NCI-H226 (cell line): ENCODE data around the gene PSEN1.
A peak's percentile ranks its signal among the peaks of the same experiment; 100 is the strongest.

Experiments used
- DNase-seq: peaks from one replicate; pipeline ENCODE4 v3.0.0-alpha.2; 2015

The PSEN1 gene

DNA sequence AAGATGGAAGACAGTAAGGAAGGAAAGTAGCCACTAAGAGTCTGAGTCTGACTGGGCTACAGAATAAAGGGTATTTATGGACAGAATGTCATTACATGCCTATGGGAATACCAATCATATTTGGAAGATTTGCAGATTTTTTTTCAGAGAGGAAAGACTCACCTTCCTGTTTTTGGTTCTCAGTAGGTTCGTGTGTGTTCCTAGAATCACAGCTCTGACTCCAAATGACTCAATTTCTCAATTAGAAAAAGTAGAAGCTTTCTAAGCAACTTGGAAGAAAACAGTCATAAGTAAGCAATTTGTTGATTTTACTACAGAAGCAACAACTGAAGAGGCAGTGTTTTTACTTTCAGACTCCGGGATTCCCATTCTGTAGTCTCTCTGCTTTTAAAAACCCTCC lies 85.6 kb downstream of the PSEN1 start:
- no peak for DNase-seq

DNA sequence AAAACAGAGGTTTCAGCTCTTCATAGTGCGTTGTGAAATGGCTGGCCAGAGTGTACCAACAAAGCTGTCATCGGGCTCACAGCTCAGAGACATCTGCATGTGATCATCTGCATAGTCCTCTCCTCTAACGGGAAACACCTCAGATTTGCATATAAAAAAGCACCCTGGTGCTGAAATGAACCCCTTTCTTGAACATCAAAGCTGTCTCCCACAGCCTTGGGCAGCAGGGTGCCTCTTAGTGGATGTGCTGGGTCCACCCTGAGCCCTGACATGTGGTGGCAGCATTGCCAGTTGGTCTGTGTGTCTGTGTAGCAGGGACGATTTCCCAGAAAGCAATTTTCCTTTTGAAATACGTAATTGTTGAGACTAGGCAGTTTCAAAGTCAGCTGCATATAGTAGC lies 86.7 kb downstream of the PSEN1 start:
- DNase-seq = no peak

DNA sequence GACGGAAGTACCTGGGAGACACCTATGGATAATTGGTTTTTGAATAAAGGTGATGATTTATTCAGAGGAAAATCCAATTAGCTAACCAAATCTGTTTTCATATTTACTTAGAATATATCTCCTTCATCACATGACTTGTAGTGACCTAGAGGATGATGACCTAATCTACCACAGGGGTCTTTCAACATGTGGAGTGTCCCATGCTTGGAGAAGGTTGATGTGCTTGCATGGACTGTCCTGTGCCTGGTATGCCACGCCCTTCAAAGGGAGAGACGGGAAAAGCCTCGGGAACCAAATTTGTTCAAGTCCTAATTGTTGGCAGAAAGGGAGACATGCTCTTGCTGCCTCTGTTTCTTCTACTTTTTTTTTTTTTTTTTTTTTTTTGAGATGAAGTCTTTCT lies 89.2 kb downstream of the PSEN1 start:
- DNase-seq = no peak

DNA sequence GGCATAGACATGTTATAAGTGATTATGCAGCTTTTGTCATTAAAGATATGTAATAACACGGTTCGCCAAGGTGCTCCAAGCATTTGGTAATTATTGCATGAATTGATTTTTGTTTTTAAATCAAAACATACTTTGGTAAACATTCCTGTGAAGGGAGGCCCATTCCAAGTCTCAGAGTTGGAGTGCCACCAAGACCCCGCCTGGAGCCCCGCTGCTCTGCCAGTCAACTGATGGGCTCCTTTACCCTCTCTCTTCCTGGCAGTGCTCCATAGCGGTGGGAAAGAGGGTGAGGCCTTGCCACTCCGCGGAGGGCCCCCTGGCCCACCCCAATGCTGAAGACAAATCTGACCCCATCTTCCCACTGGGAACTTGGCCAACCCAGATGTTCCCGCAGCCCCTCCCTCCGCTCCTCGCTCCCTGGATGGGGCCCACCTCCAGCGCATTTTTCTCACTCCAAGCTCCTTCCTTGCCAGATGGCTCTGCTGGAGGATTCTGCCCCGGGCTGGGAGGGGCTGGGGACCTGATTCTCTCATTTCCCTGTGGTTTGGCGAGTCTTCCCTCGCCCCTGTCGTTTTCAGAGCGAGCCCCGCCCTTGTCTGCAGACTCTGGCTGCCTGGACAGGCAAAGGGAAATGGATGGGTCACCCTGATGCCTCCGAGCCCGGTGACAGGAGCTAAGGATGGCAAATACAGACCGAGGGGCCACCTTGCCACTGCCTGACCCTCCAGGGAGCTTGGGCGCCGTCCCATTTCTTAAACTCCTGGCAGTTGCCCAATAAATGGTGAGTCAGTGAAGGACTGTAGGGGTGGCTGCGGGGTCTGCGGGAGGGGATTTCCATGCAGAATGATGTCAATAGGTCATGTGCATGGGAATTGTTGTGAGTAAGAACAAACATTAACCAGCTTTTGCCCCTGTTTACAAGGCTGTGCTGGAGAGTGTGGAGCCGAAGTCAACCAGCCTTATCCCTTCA lies 91.8 kb downstream of the PSEN1 start:
- peak; percentile 81 for DNase-seq

- no peak for DNase-seq
Measured at GRCh38 chr14:73230051-73230450, 93.7 kb downstream of the PSEN1 start.

DNA sequence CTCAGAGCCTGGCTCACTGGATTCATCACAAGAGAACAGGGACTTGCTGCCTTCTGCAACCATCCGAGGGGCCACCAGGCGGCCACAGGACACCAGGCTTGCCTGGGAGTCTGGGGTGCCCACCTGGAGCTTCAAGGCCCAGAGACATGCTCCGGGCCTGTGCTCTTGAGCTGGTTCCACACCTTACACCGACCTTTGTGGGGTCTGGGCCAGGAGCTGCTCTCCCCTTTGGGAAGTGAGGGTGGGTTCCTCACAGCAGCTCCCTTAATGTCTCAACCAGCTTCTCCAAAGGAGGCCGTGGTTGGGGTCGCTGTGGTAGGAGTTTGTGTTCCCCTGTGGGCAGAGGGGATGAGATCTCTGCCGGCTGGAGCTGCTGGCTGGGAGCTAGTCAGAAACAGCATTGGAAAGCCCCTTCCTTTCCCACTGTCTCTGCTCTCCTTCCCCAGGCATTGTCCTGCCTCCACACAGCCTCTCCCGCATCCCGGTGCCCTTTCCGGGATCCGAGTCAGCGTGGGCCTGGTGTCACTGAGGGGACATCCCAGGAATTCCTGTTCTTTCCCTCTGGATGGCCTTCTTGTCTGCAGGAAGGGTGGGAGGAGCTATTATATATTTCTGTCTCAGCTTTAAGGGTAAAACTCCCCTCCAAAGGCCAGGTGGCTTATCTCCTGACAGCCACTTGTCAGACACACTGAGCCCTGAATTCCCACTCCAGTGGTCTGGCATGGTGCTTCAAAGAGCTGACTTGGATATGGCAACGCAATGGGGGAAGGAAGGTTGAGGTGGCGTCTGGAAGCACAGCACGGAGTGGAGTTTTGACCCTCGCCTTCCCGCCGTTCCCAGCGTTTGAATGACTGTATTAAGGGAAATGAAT lies 95.9 kb downstream of the PSEN1 start:
- DNase-seq = no peak

DNA sequence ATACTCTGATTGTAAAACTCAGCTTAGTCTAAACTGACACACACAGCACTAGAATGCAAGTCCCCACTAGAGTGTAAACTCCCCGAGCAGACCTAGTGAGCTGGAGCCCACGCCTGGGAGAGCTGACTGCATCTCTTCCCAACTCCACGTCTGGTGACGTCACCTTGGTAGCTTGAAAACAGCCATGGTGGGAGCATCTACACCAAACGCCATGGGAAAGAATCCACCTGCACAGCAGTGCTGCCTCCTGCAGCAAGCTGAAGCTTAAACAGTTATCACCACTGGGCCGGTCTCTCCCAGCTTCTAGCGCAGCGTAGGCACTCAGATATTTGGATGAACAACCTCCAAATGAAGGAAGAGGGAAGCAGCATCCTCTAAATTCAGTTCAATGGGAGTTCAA lies 96.7 kb downstream of the PSEN1 start:
- DNase-seq = no peak

GRCh38 chr14:73233564-73233963 lies 97.3 kb downstream of the PSEN1 start:
- no peak for DNase-seq

- DNase-seq = no peak
Measured at GRCh38 chr14:73234029-73234428, 97.7 kb downstream of the PSEN1 start.

GRCh38 chr14:73234586-73235394 lies 98.5 kb downstream of the PSEN1 start:
- no peak for DNase-seq

DNA sequence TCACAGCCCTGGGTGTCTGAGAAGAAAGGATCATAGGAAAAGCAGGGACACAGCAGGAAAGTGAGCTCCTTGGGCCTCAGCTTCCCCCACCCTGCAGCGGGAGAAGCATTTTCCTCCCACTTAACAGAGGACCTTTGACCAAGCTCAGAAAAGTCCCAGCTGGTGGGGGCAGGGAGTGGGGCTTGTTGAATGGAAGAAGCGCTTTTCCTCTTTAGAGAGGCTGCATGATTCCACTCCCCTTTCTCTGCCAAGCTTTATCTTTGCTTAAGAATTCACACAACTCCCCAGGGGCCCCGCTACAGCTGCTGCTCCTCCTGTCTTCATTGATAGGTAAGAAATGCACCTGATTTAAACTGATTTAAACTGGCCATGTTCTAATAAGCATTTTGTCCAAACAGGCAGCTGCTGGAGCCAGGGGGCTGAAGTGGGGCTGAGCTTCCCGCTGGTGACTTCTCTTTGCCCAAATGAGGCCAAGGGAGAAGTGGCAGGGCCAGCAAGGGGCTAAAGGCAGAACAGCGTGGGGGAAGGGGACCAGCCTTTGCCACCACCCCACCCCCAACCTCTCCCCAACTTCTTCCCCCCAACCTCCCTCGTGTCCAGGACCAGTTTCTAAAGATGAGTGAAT lies 99.3 kb downstream of the PSEN1 start:
- DNase-seq = no peak

DNA sequence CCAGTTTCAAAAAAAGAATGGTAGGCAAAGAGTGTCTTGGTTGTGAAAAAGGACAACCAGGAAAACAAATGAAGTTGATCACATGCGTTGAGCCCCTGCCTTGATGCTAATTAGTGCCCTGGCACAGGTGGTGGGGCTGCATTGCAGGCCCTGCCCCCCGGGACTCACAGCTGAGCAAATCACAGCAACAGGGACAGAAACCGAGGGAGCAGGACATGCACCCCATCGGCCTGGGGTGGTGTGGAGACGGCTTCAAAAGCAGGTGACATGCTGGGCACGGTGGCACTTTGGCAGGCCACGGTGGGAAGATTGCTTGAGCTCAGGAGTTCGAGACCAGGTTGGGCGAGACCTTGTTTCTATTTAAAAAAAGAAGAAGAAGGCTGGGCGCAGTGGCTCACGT lies 99.8 kb downstream of the PSEN1 start:
- no peak for DNase-seq

DNA sequence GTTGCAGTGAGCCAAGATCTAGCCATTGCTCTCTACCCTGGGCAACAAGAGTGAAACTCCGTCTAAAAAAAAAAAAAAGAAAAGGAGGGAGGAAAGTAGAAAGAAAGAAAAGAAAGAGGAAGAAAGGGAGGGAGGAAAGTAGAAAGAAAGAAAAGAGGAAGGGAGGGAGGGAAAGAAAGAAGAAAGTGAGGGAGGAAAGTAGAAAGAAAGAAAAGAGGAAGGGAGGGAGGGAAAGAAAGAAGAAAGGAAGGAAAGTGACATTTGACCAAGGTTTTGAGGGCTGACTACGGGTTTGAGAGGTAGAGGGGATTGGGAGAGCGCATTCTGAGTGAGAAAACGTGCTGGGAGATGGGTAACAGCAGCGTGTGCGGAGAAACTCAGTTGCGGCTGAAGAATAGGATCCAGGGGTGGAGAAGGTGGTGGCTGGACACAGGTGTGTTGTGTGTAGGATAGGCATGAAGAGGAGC lies 100.5 kb downstream of the PSEN1 start:
- DNase-seq = no peak

DNA sequence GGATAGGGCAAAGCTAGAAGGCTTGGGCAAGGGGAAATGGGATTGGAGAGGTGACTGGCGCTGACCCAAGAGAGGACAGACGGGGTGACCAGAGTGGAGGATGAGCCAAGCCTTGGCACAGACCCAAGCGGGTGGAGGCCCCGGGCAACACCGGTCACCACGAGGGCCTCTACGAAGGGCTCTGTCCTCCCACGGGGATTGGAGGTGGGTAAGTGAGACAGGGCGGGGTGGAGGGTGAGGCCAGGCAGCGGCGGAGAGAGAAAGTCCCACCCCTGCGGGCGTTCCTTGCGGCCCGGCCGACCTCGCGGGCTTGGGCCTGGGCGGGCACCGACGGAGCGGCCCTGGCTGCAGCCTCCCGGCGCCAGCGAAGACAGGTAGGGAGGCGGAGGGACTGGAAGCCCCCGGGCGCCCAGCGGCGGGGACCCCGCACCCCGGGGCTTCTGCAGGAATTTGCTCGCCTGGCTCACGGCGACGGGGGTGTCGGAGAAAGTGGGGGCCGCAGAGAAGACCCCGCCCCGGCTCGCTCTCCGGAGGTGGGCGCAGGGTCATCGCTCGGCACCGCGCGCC lies 101.0 kb downstream of the PSEN1 start, which contains the start of gene PAPLN:
PAPLN (plus strand) TSS at position 288 of the 567 bp plus-strand sequence. CDS start 2,273 bp downstream, outside the sequence.
- DNase-seq = no peak

GRCh38 chr14:73237786-73238423 lies 101.6 kb downstream of the PSEN1 start:
- no peak for DNase-seq

DNA sequence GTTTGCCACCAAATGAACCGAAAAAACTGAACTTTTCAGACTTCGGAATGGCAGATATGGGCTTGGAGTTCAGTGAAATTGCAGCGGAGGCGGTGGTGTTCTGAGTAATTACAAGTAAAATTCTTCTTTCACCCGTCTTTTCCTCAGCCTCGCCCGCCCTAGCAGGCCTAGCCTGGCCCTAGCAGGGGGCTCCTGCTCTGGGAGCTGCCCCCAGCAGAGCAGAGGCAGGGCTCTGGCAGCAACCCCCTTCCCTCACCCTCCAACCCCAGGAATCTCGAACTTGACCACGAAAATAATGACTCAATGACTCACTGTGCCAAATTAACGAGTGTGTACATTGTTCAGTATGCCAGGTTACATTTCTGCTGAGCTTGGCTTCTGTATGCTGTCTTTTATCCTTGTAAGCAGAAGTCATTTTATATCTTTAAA lies 102.1 kb downstream of the PSEN1 start:
- peak; percentile 46 for DNase-seq

DNA sequence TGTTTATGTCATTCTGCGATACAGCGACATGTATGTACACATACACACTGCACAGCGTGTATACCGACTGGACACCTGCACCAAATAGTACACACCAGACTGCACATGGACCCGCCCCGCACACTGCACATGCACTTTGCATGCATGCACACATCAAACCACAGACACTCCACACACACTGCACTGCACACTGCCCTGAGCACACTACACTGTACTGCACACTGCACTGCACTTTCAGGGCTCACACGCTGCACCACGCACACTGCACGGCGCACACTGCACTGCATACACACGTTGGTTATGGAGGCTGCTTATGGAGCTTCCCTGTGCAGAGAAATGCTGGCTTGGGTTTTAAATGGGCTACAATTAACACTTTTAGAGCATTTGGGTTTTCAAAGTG lies 102.6 kb downstream of the PSEN1 start:
- DNase-seq = no peak

GRCh38 chr14:73239393-73240241 lies 103.3 kb downstream of the PSEN1 start:
- no peak for DNase-seq

- no peak for DNase-seq
Measured at GRCh38 chr14:73240816-73241480, 104.6 kb downstream of the PSEN1 start.
